Measurements from ENCODE around the gene NFATC1.

The NFATC1 gene

GRCh38 chr18:79510731-79511241 is 115.1 kb downstream of the NFATC1 start:
- DNase-seq, result no peak

DNA sequence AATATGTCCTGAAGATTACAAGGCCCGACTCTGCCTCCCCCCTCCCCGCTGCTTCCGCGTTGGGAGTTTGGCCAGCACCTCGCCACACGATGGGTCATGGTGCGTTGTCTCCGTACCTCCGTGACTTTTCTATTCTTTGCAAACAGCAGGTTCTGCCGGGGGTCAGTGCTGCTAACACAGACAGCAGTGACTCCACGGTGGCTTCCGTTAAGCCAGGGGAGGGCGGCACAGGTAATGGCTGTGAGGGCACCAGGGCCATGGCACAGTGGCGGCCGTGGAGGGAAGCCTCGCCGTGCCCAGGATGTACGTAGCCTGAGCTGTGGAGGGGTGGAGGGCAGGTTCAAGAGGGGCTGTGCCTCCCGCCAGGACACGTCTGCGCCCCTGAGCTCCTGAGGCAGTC is 115.5 kb downstream of the NFATC1 start:
- no peak for DNase-seq

- DNase-seq, result no peak
These were observed 116.1 kb downstream of the NFATC1 start for GRCh38 chr18:79511671-79512301.

DNA sequence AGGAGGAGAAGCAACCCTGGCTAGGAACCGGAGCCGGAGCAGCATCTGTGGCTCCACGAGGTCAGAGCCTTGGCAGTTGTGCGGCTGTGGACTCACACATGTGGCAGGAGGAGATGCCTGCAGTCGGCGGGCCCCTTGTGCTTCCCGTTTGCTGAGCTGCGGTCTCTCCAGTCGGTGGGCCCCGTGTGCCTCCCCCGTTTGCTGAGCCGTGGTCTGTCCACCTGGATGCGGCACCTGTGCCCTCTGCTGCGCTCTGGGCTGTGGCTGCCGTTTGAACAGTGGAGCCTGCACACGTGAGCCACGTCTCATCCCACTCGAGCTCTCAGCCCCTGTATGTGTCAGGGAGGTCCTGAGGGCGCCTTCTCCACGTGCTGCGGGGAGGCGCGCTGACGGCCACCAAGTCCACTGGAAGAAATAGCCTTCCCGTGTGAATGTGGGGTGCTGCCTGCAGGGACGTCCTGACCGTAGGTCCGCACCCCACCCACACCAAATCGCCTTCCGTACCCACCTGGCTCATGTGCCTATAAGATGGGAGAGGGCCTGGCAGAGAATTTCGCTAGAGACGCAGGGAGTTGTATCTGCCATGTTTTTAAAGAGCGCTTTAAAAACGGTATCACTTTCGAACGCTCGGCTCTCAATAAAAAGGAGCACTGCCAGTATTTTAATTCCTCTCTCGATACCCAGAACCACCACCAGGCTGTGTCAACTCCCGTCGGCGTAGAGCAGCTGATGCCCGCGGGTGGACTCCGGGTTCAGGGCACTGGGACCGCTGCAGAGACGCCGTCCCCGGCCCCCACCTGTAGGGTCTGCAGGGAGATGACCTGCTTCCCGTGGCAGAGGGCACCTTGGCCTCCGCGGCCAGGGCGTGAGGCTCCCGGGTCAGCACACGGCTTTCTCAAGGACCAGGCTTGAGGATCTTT is 117.0 kb downstream of the NFATC1 start:
- DNase-seq, result no peak

GRCh38 chr18:79513381-79514081 is 117.8 kb downstream of the NFATC1 start:
- DNase-seq, result no peak

- no peak for DNase-seq
These were observed 119.6 kb downstream of the NFATC1 start for GRCh38 chr18:79515331-79515730.

DNA sequence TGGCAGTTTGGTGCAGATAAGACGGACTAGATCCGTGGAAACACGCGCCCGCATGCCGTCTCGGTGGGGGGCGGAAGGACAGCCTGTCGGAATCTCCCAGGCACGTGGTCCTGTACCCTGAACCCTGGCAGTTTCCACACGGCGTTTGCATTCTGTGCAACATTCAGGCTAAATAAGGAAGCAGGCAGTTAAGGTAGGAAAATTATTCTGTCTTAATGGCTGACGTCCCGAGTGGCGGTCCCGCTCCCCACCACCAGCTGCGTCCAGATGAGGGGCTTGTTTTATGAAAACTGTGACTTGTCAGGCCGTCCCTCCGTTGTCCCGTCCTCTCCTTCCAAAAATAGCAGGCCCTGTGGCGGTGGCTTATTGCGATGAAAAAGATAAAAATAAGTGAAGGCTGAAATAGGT is 120.2 kb downstream of the NFATC1 start:
- no peak for DNase-seq

DNA sequence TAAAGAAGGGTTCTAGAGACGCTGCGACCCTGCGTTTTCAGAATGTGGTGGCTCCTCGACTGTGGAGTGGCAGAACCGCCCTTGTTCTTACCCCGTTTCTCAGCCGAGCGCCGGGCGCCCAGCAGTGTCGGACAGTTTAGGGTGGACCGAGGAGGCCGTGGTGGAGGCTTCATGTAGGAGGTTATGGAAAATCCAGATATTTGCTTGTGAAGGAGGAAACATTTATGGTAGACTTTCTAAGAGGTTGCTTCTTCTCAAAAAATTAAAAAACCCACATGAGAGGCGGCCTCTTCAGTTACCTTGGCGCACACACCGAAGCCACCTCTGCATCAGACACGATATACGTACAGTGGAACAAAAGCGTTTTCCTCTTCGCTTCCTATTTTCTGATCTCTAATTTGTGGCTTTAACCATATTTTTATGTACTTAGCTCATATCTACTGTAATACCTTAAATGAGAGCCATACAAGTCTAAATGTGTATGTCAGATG is 120.8 kb downstream of the NFATC1 start:
- no peak for DNase-seq

GRCh38 chr18:79517341-79517740 is 121.6 kb downstream of the NFATC1 start:
- peak; percentile 39 to 50 (median 47) for DNase-seq

- no peak for DNase-seq
These were observed 122.4 kb downstream of the NFATC1 start for GRCh38 chr18:79518028-79518682.

GRCh38 chr18:79518683-79519128 is 123.0 kb downstream of the NFATC1 start:
- no peak for DNase-seq

GRCh38 chr18:79519751-79520477 is 124.2 kb downstream of the NFATC1 start:
- no peak for DNase-seq

- DNase-seq, result no peak
These were observed 125.0 kb downstream of the NFATC1 start for GRCh38 chr18:79520478-79521390.

DNA sequence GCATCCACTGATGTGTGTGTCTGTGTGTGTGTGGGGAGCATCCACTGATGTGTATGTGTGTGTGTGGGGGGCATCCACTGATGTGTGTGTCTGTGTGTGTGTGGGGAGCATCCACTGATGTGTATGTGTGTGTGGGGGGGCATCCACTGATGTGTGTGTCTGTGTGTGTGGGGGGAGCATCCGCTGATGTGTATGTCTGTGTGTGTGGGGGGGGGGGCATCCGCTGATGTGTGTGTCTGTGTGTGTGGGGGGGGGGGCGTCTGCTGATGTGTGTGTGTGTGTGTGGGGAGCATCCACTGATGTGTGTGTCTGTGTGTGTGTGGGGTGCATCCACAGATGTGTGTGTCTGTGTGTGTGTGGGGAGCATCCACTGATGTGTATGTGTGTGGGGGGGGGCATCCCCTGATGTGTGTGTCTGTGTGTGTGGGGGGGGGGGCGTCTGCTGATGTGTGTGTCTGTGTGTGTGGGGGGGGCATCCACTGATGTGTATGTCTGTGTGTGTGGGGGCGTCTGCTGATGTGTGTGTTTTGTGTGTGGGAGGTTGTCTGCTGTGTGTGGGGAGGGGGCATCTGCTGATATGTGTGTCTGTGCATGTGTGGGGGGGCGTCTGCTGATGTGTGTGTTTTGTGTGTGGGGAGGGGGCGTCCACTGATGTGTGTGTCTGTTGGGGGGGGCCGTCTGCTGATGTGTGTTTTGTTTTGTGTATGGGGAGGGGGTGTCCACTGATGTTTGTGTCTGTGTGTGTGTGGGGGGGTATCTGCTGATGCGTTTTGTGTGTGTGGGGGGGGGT is 125.9 kb downstream of the NFATC1 start:
- no peak for DNase-seq

- no peak for DNase-seq
These were observed 126.9 kb downstream of the NFATC1 start for GRCh38 chr18:79522451-79523205.

DNA sequence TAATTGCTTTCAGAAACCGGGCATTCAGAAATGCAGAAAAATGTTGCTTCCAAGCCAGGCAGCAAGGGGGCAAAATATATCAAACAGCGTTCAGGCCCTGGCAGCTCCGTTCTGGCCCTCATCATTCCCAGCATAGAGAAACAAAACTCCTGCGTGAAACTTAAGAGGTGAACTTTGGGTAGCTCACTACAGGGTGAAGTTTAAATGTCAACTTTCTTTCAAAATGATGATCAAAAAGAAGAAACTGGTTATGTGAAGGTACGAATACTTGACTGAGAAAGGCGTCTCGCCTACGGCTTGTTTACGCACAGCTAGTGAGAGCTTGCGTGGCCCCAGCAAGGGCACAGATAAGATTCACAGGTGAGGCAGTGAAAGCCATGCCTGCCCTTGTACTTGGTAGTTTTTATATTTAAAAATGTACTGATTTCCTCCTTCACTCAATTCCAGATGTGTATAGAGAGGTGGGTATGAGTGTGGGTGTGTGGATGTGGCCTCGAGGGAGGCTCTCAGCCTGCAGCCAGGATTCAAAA is 127.5 kb downstream of the NFATC1 start:
- DNase-seq, result no peak

GRCh38 chr18:79523736-79524180 is 128.0 kb downstream of the NFATC1 start:
- DNase-seq, result peak; percentile 76 to 91 (median 88)

- no peak for DNase-seq
These were observed 128.7 kb downstream of the NFATC1 start for GRCh38 chr18:79524181-79525078.

Measured in suppressor macrophage treated with lipopolysaccharide for 1 hour (primary cell).